K562 (cell line): Measurements from ENCODE around the gene GP1BB. TPM values are rescaled to one million over a fixed set of nuclear protein-coding genes. Genes with fewer than 3 reads are reported as not detected.

Source experiments
- CBFA2T2 ChIP-seq: fragments of 450-650 bp; conservative IDR thresholded peaks from 2 replicates; pipeline ENCODE4 v1.6.1; 2017; ENCODE audit warnings: mild to moderate bottlenecking
- CHD4 ChIP-seq: fragments of 200-600 bp; sonication (generic); IDR thresholded peaks from 3 replicates; pipeline ENCODE4 v1.6.1; 2012; ENCODE audit warnings: low read depth, mild to moderate bottlenecking, mixed read lengths, low read length, inconsistent platforms; ENCODE audit not compliant: insufficient read depth, insufficient replicate concordance, poor library complexity, severe bottlenecking
- HDAC6 ChIP-seq: IDR thresholded peaks from 2 replicates; pipeline ENCODE4 v1.6.1; 2012; ENCODE audit warnings: low read depth, mild to moderate bottlenecking, control low read depth, inconsistent platforms, low read length, moderate library complexity
- KDM5B ChIP-seq: fragments of 200-600 bp; sonication (generic); IDR thresholded peaks from 2 replicates; pipeline ENCODE4 v1.6.1; 2012; ENCODE audit warnings: low read depth, mild to moderate bottlenecking, moderate library complexity, low read length, control low read depth, inconsistent platforms; ENCODE audit not compliant: insufficient replicate concordance
- polyA plus RNA-seq, 8 experiments: library from polyadenylated mRNA; depleted of rRNA in 4 of 8; stranded (reverse) in 5 of 8; unstranded in 3 of 8; fragments of >200 nt; fragmentation: Nextera tagmentation in 2 of 8; fragmentation: Illumina TruSeq in 1 of 8; extraction: Ambion mirVana in 2 of 8; extraction: Trizol in 1 of 8; gene quantifications; 2 replicates each; pipeline versions ENCODE4 v1.2.1 to v1.2.3, GENCODE V29; 2011 to 2014; ENCODE audit warnings: inconsistent platforms in 1 of 8, missing spikeins in 1 of 8
- total RNA-seq, 7 experiments: library from RNA; depleted of rRNA in 6 of 7; stranded (reverse); fragments of >200 nt in 6 of 7; fragmentation: Illumina TruSeq in 2 of 7; extraction: Trizol in 2 of 7; gene quantifications; 2 replicates each; pipeline versions ENCODE4 v1.2.1 to v1.2.3, GENCODE V29; 2011 to 2021; ENCODE audit warnings: low replicate concordance in 1 of 7
- TF ChIP-seq, protein P1 (sequence below): fragments of 250-450 bp; sonication (Bioruptor Pico); IDR thresholded peaks from 2 replicates; pipeline ENCODE4 v1.4.0; 2020
- TF ChIP-seq, protein P2 (sequence below), 2 experiments: fragments of 450-650 bp in 1 of 2; sonication (generic) in 1 of 2; formaldehyde crosslinking in 1 of 2; IDR thresholded peaks; 2 replicates each; pipeline versions ENCODE4 v1.7.1 to v1.9.0; 2016 to 2022; ENCODE audit warnings: inconsistent platforms in 1 of 2, mild to moderate bottlenecking in 1 of 2, missing genetic modification reagents in 1 of 2
- TF ChIP-seq, protein P3 (sequence below): fragments of 450-650 bp; IDR thresholded peaks from 2 replicates; pipeline ENCODE4 v1.6.1; 2018; ENCODE audit warnings: mild to moderate bottlenecking, low read depth; ENCODE audit not compliant: partially characterized antibody

GP1BB gene
- total and polyA plus RNA-seq, 9 of the 15 experiments (the other 6 are each of a cell fraction or from before 2014, with no cell fraction given): 0.69 to 162 (median 2.8) TPM

DNA sequence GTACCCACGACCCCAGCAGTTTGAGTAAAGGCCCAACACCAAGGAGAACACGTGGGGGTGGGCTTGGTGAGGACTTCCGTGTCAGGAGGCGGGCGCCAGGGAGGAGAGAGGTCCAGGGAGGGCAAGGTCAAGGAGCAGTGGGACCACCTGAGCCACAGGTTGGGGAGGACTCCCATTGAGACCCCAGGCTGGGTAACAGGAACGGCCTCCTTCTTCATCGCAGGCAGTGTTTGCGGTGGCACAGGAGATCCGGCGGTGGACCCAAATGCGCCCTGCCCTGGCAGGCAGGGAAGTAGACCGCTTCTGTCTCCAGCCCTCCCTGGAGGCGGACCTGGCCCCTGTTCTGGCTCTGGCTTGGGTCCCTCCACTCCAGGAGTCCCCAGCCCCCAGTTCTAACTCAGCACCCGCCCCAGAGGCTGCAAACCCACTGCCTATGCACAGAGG is 31.4 kb downstream of the GP1BB start (continued):
- TF ChIP-seq, protein P1, sequence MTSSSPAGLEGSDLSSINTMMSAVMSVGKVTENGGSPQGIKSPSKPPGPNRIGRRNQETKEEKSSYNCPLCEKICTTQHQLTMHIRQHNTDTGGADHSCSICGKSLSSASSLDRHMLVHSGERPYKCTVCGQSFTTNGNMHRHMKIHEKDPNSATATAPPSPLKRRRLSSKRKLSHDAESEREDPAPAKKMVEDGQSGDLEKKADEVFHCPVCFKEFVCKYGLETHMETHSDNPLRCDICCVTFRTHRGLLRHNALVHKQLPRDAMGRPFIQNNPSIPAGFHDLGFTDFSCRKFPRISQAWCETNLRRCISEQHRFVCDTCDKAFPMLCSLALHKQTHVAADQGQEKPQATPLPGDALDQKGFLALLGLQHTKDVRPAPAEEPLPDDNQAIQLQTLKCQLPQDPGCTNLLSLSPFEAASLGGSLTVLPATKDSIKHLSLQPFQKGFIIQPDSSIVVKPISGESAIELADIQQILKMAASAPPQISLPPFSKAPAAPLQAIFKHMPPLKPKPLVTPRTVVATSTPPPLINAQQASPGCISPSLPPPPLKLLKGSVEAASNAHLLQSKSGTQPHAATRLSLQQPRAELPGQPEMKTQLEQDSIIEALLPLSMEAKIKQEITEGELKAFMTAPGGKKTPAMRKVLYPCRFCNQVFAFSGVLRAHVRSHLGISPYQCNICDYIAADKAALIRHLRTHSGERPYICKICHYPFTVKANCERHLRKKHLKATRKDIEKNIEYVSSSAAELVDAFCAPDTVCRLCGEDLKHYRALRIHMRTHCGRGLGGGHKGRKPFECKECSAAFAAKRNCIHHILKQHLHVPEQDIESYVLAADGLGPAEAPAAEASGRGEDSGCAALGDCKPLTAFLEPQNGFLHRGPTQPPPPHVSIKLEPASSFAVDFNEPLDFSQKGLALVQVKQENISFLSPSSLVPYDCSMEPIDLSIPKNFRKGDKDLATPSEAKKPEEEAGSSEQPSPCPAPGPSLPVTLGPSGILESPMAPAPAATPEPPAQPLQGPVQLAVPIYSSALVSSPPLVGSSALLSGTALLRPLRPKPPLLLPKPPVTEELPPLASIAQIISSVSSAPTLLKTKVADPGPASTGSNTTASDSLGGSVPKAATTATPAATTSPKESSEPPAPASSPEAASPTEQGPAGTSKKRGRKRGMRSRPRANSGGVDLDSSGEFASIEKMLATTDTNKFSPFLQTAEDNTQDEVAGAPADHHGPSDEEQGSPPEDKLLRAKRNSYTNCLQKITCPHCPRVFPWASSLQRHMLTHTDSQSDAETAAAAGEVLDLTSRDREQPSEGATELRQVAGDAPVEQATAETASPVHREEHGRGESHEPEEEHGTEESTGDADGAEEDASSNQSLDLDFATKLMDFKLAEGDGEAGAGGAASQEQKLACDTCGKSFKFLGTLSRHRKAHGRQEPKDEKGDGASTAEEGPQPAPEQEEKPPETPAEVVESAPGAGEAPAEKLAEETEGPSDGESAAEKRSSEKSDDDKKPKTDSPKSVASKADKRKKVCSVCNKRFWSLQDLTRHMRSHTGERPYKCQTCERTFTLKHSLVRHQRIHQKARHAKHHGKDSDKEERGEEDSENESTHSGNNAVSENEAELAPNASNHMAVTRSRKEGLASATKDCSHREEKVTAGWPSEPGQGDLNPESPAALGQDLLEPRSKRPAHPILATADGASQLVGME (CRISPR knock-in tag): no peak
- TF ChIP-seq CHD4: peak; percentile 15
- peak; percentile 21 for TF ChIP-seq KDM5B
- TF ChIP-seq, protein P2, sequence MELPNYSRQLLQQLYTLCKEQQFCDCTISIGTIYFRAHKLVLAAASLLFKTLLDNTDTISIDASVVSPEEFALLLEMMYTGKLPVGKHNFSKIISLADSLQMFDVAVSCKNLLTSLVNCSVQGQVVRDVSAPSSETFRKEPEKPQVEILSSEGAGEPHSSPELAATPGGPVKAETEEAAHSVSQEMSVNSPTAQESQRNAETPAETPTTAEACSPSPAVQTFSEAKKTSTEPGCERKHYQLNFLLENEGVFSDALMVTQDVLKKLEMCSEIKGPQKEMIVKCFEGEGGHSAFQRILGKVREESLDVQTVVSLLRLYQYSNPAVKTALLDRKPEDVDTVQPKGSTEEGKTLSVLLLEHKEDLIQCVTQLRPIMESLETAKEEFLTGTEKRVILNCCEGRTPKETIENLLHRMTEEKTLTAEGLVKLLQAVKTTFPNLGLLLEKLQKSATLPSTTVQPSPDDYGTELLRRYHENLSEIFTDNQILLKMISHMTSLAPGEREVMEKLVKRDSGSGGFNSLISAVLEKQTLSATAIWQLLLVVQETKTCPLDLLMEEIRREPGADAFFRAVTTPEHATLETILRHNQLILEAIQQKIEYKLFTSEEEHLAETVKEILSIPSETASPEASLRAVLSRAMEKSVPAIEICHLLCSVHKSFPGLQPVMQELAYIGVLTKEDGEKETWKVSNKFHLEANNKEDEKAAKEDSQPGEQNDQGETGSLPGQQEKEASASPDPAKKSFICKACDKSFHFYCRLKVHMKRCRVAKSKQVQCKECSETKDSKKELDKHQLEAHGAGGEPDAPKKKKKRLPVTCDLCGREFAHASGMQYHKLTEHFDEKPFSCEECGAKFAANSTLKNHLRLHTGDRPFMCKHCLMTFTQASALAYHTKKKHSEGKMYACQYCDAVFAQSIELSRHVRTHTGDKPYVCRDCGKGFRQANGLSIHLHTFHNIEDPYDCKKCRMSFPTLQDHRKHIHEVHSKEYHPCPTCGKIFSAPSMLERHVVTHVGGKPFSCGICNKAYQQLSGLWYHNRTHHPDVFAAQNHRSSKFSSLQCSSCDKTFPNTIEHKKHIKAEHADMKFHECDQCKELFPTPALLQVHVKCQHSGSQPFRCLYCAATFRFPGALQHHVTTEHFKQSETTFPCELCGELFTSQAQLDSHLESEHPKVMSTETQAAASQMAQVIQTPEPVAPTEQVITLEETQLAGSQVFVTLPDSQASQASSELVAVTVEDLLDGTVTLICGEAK (IDR thresholded peaks at IDR 0.05): no peak
- TF ChIP-seq, protein P2 (CRISPR knock-in tag; IDR thresholded peaks at IDR 0.05): no peak; the same call in 1 of the 2 replicates
- TF ChIP-seq, protein P3, sequence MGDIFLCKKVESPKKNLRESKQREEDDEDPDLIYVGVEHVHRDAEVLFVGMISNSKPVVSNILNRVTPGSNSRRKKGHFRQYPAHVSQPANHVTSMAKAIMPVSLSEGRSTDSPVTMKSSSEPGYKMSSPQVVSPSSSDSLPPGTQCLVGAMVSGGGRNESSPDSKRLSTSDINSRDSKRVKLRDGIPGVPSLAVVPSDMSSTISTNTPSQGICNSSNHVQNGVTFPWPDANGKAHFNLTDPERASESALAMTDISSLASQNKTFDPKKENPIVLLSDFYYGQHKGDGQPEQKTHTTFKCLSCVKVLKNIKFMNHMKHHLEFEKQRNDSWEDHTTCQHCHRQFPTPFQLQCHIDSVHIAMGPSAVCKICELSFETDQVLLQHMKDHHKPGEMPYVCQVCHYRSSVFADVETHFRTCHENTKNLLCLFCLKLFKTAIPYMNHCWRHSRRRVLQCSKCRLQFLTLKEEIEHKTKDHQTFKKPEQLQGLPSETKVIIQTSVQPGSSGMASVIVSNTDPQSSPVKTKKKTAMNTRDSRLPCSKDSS: no peak
- TF ChIP-seq HDAC6: 0 out of 2 replicates have a peak, but pooled peaks have one; percentile 35
- TF ChIP-seq CBFA2T2: peak; percentile 10; the same call in 1 of the 2 replicates
